ENCODE data around the gene CEACAM16.

DNA sequence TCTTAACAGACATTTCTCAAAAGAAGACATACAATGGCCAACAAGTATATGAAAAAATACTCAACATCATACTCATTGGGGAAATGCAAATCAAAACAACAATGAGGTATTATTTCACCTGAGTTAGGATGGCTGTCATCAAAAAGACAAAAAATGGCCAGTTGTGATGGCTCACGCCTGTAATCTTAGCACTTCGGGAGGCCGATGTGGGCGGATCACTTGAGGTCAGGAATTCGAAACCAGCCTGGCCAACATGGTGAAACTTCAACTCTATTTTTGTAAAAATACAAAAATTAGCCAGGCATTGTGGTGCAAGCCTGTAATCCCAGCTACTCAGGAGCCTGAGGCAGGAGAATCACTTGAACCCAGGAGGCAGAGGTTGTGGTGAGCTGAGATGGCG lies 22.0 kb downstream of the CEACAM16 start:
- TF ChIP-seq, protein P1, sequence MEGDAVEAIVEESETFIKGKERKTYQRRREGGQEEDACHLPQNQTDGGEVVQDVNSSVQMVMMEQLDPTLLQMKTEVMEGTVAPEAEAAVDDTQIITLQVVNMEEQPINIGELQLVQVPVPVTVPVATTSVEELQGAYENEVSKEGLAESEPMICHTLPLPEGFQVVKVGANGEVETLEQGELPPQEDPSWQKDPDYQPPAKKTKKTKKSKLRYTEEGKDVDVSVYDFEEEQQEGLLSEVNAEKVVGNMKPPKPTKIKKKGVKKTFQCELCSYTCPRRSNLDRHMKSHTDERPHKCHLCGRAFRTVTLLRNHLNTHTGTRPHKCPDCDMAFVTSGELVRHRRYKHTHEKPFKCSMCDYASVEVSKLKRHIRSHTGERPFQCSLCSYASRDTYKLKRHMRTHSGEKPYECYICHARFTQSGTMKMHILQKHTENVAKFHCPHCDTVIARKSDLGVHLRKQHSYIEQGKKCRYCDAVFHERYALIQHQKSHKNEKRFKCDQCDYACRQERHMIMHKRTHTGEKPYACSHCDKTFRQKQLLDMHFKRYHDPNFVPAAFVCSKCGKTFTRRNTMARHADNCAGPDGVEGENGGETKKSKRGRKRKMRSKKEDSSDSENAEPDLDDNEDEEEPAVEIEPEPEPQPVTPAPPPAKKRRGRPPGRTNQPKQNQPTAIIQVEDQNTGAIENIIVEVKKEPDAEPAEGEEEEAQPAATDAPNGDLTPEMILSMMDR (IDR thresholded peaks at IDR 0.05) = no peak
- no peak for TF ChIP-seq POLR2A (IDR thresholded peaks at IDR 0.05)
